Kidney (tissue), 14 donors: ENCODE measurements around the gene GMPR. TPM values are rescaled to one million over a fixed set of nuclear protein-coding genes. Genes with fewer than 3 reads are reported as not detected.

ENCODE experiments used
- DNase-seq, 5 donors: peaks; one replicate each; pipeline ENCODE4 v3.0.0-alpha.2; 2013 to 2020
- FAIRE-seq: peaks from 2 replicates; lab custom pipeline; 2012; peaks lifted over from hg19 to GRCh38; lab: Jason Lieb, UNC
- H3K27ac ChIP-seq, 2 donors: one replicate each; pipeline ENCODE4 v1.7.0; 2013; ENCODE audit warnings: low read depth in 2 of 2, low read length in 2 of 2, inconsistent platforms in 1 of 2
- H3K27me3 ChIP-seq: one replicate; pipeline ENCODE4 v1.7.1; 2013; ENCODE audit warnings: low read length, inconsistent platforms; ENCODE audit not compliant: control insufficient read depth, insufficient read depth
- H3K36me3 ChIP-seq, 3 donors: one replicate each; pipeline versions ENCODE4 v1.7.0 to v1.7.1; 2013; ENCODE audit warnings: low read length in 3 of 3, control low read depth in 1 of 3, inconsistent platforms in 1 of 3; ENCODE audit not compliant: insufficient read depth in 3 of 3, control insufficient read depth in 2 of 3
- H3K4me1 ChIP-seq, 3 donors: one replicate each; pipeline versions ENCODE4 v1.7.0 to v1.7.1; 2013; ENCODE audit warnings: low read length in 3 of 3, inconsistent platforms in 1 of 3, low read depth in 1 of 3; ENCODE audit not compliant: control insufficient read depth in 2 of 3, insufficient read depth in 2 of 3
- H3K4me3 ChIP-seq, 3 donors: one replicate each; pipeline versions ENCODE4 v1.7.0 to v1.8.1; 2013; ENCODE audit warnings: low read length in 3 of 3, control low read depth in 1 of 3, inconsistent platforms in 1 of 3
- H3K9ac ChIP-seq, 3 donors: one replicate each; pipeline versions ENCODE4 v1.7.0 to v1.7.1; 2013; ENCODE audit warnings: low read length in 3 of 3, control low read depth in 1 of 3, inconsistent platforms in 1 of 3
- H3K9me3 ChIP-seq, 3 donors: one replicate each; pipeline versions ENCODE4 v1.7.0 to v1.7.1; 2013; ENCODE audit warnings: low read length in 3 of 3, control low read depth in 1 of 3, inconsistent platforms in 1 of 3; ENCODE audit not compliant: control insufficient read depth in 2 of 3, insufficient read depth in 1 of 3
- intact Hi-C: fragments of 100-400 bp; cut with DNase I; formaldehyde crosslinking; loops from one replicate; pipeline ENCODE4 v1.11.1; 2022
- polyA plus RNA-seq: library from polyadenylated mRNA; stranded (reverse); fragments of 350-450 nt; fragmentation: Illumina TruSeq; extraction: RNeasy Lipid Tissue Mini Kit (QIAGEN cat#74804); gene quantifications from one replicate; pipeline ENCODE4 v1.2.3, GENCODE V29; 2014; ENCODE audit warnings: low read depth, low replicate concordance; ENCODE audit not compliant: insufficient read depth
- total RNA-seq: library from RNA; stranded (reverse); fragmentation: NEBNext Ultra II Directional; extraction: Animal tissue kit (Norgen Biotek cat#: 25700); gene quantifications from one replicate; pipeline ENCODE4 v1.2.1, GENCODE V29; 2021
- TF ChIP-seq, protein P1 (sequence below): IDR thresholded peaks from 3 replicates; pipeline ENCODE4 v1.5.1; 2012; ENCODE audit warnings: mild to moderate bottlenecking, moderate library complexity, borderline replicate concordance; ENCODE audit not compliant: insufficient read depth; ENCODE audit errors: extremely low read depth
- donor health status: control.
- donor health status: control.
- donor health status: control.
- donor health status: control.
- donor health status: control.
- donor health status: DM: yes; HTN: yes; CAD: no.
- donor health status: Normal renal cell carcinoma (clear cell type).

The GMPR gene
- total and polyA plus RNA-seq, 2 donors from 2014 or later = 51.4 to 54.5 TPM

DNA sequence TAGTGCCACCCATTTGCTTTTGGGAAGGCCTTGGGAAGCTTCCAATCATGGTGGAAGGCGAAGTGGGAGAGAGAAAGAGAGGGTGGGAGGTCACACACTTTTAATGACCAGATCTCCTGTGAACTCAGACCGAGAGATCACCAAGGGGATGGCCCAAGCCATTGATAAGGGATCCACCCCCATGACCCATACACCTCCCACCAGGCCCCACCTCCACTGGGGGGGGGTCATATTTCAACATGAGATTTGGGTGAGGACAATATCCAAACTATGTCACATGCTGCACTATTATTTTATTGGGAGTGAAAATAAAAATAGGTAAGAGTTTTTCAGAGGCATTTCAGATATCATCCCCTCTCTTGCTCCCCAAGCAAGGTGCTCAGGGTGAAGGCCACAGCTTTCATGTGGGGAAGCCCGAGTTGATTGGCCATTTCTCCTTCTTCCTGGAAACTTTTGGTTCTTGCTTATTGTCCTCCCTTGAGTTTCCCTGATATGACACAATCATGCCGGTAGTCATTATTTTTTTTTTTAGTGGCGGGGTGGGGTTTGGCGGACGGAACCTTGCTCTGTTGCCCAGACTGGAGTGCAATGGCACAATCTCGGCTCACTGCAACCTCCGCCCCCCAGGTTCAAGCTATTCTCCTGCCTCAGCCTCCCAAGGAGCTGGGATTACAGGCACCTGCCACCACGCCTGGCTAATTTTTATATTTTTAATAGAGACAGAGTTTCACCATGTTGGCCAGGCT lies 15.2 kb downstream of the GMPR start:
- no peaks in the 10 kb centered on the region for H3K27me3 ChIP-seq
- H3K27ac ChIP-seq = no peak overlapping the region
- H3K9me3 ChIP-seq = no peaks in the 10 kb centered on the region
- no peaks in the 10 kb centered on the region for H3K36me3 ChIP-seq
- DNase-seq = no peak
- intact Hi-C loops = no loop called here
- H3K9ac ChIP-seq = no peak overlapping the region
- no peak for FAIRE-seq
- TF ChIP-seq, protein P1, sequence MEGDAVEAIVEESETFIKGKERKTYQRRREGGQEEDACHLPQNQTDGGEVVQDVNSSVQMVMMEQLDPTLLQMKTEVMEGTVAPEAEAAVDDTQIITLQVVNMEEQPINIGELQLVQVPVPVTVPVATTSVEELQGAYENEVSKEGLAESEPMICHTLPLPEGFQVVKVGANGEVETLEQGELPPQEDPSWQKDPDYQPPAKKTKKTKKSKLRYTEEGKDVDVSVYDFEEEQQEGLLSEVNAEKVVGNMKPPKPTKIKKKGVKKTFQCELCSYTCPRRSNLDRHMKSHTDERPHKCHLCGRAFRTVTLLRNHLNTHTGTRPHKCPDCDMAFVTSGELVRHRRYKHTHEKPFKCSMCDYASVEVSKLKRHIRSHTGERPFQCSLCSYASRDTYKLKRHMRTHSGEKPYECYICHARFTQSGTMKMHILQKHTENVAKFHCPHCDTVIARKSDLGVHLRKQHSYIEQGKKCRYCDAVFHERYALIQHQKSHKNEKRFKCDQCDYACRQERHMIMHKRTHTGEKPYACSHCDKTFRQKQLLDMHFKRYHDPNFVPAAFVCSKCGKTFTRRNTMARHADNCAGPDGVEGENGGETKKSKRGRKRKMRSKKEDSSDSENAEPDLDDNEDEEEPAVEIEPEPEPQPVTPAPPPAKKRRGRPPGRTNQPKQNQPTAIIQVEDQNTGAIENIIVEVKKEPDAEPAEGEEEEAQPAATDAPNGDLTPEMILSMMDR = no peak
- no peak overlapping the region for H3K4me3 ChIP-seq
- peaks cover 0 to 3% (median 0%) of the 10 kb centered on the region in 3 donors for H3K4me1 ChIP-seq

DNA sequence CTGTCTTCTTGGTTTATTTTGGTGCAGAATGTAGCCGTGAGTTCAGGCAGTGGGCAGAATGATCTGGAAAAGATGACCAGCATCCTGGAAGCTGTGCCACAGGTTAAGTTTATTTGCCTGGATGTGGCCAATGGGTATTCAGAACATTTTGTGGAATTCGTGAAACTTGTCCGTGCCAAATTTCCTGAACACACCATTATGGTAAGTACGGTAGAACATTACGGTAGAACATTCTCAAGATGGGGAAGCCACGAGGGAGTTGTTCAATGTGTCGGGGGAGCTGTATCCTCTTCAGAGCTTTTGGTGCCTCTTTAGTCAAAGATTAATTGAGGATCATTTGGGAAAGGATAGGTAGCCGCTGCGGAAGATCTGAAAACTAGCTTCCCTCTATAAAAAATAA lies 16.1 kb downstream of the GMPR start:
- H3K4me1 ChIP-seq = peaks cover 0 to 3% (median 0%) of the 10 kb centered on the region in 3 donors
- H3K4me3 ChIP-seq = no peak overlapping the region
- H3K27ac ChIP-seq = no peak overlapping the region
- H3K27me3 ChIP-seq = no peaks in the 10 kb centered on the region
- no peak for FAIRE-seq
- DNase-seq = no peak
- no peak overlapping the region for H3K9ac ChIP-seq
- no peaks in the 10 kb centered on the region for H3K9me3 ChIP-seq
- no peaks in the 10 kb centered on the region for H3K36me3 ChIP-seq
- TF ChIP-seq, protein P1 = no peak
- intact Hi-C loops = no loop called here

DNA sequence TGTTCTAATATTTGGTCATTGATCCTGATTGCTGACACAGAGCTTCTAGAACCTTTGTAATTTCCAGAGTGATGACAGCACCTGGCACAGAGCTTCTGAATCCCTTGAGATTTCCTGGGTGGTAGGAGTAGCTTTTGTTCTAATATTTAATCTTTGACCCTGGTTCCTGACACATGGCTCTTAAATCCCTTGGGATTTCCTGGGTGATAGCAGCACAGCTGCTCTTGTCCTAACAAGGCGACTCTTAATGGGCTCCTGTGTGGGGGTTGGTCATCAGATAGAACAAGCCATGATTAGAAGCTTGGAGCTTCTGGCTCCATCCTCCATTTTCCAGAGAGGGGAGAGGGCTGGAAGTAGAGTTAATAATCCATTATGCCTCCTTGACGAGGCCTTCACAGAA lies 18.4 kb downstream of the GMPR start:
- peaks cover 0 to 3% (median 0%) of the 10 kb centered on the region in 3 donors for H3K4me1 ChIP-seq
- no peaks in the 10 kb centered on the region for H3K36me3 ChIP-seq
- no peak for DNase-seq
- no peak overlapping the region for H3K9ac ChIP-seq
- H3K9me3 ChIP-seq = no peaks in the 10 kb centered on the region
- no peak for FAIRE-seq
- intact Hi-C loops = no loop called here
- H3K27ac ChIP-seq = no peak overlapping the region
- TF ChIP-seq, protein P1 = no peak
- no peak overlapping the region for H3K4me3 ChIP-seq
- H3K27me3 ChIP-seq = no peaks in the 10 kb centered on the region
